ENCODE results near the gene ADAMTSL3. TPM values are rescaled to one million over a fixed set of nuclear protein-coding genes. Genes with fewer than 3 reads are reported as not detected.

Gene ADAMTSL3
- total RNA-seq, 5 donors from 2014 or later (not counting 1 experiment from before 2014, with no cell fraction given), result 0.07 to 0.15 (median 0.12) TPM; not detected in 1

DNA sequence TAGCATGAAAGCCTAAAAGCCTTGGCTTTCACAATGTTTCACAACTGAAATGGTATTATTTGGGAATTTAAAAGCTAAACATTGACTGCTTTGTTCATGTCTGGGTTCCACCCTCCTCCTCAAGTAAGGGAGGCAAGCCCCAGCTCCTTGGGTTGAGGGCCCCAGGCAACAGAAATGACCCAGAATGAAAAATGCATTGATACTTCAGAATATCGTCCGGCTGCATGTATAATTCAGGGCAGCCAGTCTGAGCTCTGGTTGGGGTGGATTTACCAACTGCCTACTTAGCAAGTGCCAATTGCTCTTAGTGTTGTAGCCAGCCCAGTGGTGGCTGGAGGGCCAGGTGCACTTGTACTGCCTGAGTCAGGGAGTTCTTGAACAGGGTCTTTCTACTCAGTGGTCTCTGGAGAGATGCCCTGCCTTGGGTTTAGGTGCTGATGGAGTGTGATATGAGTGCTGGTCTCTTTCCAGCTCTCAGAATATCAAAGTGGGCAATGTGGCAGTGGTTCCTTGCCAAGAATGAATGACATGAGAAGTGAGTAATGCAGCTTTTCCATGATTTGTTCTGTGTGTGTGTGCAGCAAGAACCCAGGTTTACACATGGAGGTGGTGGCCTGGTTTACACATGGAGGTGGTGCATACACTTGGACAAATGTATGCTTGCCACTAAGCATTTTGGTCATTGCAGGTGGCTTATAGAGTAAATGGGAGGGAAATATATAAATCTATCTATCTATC, 40.9 kb upstream of the ADAMTSL3 start:
- Mint-ChIP-seq H3K4me1 (no peaks in the 10 kb centered on the region), H3K9me3 (no peaks in the 10 kb centered on the region), H3K4me3 (no peak overlapping the region), H3K27ac (no peak overlapping the region), H3K27me3 (peaks cover 6 to 8% of the 10 kb centered on the region in 2 donors), H3K36me3 (no peaks in the 10 kb centered on the region)
- POLR2A ChIA-PET, result no interaction called here
- peaks cover 0 to 15% of the 10 kb centered on the region in 2 experiments for H3K27me3 ChIP-seq (replicated peaks in 1 of 2; ENCODE audit: control insufficient read depth in 2 of 2, extremely low read depth in 1 of 2, insufficient read depth in 2 of 2, low read length in 1 of 2)
- no peak for ATAC-seq (replicated peaks in 1 of 4)
- H3K4me1 ChIP-seq (ENCODE audit: control insufficient read depth in 1 of 2, extremely low read depth in 1 of 2, insufficient read depth in 2 of 2, low read length in 2 of 2), result no peaks in the 10 kb centered on the region
- no peak overlapping the region for H3K27ac ChIP-seq (ENCODE audit: low read length)
- no peak for DNase-seq
- no peaks in the 10 kb centered on the region for H3K9me3 ChIP-seq
- 97% methylated on average over 2 of the region's 2 CpGs for WGBS (ENCODE audit: insufficient coverage)
- CTCF ChIA-PET, result no interaction called here
- no peak overlapping the region for H3K4me3 ChIP-seq (ENCODE audit: control insufficient read depth in 1 of 2, extremely low read depth in 1 of 2, low read length in 1 of 2)
- H3K36me3 ChIP-seq (ENCODE audit: control insufficient read depth in 2 of 2, extremely low read depth in 1 of 2, insufficient read depth in 1 of 2, low read length in 1 of 2), result no peaks in the 10 kb centered on the region

DNA sequence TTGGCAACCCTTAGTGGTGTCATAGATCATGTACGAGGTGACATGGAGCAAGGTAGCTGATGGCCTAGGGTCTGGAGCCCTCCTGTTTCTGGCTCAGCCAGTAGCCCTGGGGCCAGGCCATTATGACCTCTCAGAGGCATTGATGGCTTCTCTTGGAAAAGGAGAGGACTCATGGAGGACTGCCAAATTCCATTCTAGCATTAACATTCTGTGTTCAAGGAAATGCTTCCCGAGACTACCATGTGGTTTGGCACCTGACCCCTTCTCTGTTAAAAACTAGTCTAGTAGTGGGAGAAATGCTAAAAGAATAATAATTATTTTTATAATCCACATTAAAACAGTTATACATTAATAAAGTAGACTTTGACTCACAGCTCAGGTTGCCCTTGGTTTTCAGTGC, 40.2 kb upstream of the ADAMTSL3 start:
- ChIA-PET CTCF (no interaction called here), POLR2A (no interaction called here)
- no peaks in the 10 kb centered on the region for H3K36me3 Mint-ChIP-seq
- H3K9me3 ChIP-seq, result no peaks in the 10 kb centered on the region
- H3K4me3 ChIP-seq (ENCODE audit: control insufficient read depth in 1 of 2, extremely low read depth in 1 of 2, low read length in 1 of 2), result no peak overlapping the region
- no peak overlapping the region for H3K27ac Mint-ChIP-seq
- ATAC-seq (replicated peaks in 1 of 4), result no peak
- H3K27me3 ChIP-seq (replicated peaks in 1 of 2; ENCODE audit: control insufficient read depth in 2 of 2, extremely low read depth in 1 of 2, insufficient read depth in 2 of 2, low read length in 1 of 2), result peaks cover 0 to 15% of the 10 kb centered on the region in 2 experiments
- H3K4me3 Mint-ChIP-seq, result no peak overlapping the region
- no peaks in the 10 kb centered on the region for H3K4me1 ChIP-seq (ENCODE audit: control insufficient read depth in 1 of 2, extremely low read depth in 1 of 2, insufficient read depth in 2 of 2, low read length in 2 of 2)
- WGBS (ENCODE audit: insufficient coverage), result 90% methylated on average over 1 of the region's 2 CpGs
- H3K27ac ChIP-seq (ENCODE audit: low read length), result no peak overlapping the region
- H3K36me3 ChIP-seq (ENCODE audit: control insufficient read depth in 2 of 2, extremely low read depth in 1 of 2, insufficient read depth in 1 of 2, low read length in 1 of 2), result no peaks in the 10 kb centered on the region
- no peaks in the 10 kb centered on the region for H3K9me3 Mint-ChIP-seq
- no peaks in the 10 kb centered on the region for H3K4me1 Mint-ChIP-seq
- H3K27me3 Mint-ChIP-seq, result peaks cover 6 to 8% of the 10 kb centered on the region in 2 donors
- no peak for DNase-seq

DNA sequence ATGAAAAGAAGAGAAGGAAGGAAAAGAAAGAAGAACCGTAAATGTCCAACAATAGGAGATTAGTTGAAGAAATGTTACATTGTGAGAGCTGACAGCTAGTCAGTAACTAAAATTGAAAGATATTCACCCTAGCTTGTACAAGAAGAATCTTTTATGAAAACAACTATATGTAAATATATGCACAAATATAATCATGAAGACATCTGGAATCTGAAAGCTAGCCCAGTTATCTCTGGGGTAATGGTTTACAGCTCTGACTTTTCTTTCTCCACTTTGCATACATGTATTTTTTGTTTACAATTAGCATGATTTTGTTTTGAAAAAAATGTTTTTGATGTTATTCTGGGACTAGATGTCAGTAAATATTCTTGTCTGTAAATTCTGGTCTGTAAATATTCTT, 37.1 kb upstream of the ADAMTSL3 start:
- Histone ChIP-seq H3K27ac (ENCODE audit: low read length) (no peak overlapping the region), H3K4me3 (ENCODE audit: control insufficient read depth in 1 of 2, extremely low read depth in 1 of 2, low read length in 1 of 2) (no peak overlapping the region), H3K27me3 (replicated peaks in 1 of 2; ENCODE audit: control insufficient read depth in 2 of 2, extremely low read depth in 1 of 2, insufficient read depth in 2 of 2, low read length in 1 of 2) (peaks cover 0 to 7% of the 10 kb centered on the region in 2 experiments), H3K9me3 (no peaks in the 10 kb centered on the region), H3K4me1 (ENCODE audit: control insufficient read depth in 1 of 2, extremely low read depth in 1 of 2, insufficient read depth in 2 of 2, low read length in 2 of 2) (no peaks in the 10 kb centered on the region), H3K36me3 (ENCODE audit: control insufficient read depth in 2 of 2, extremely low read depth in 1 of 2, insufficient read depth in 1 of 2, low read length in 1 of 2) (no peaks in the 10 kb centered on the region)
- H3K27me3 Mint-ChIP-seq, result peaks cover 4 to 6% of the 10 kb centered on the region in 2 donors
- WGBS (ENCODE audit: insufficient coverage), result no CpG with 5 or more reads among the region's 1 CpG
- H3K9me3 Mint-ChIP-seq, result peaks cover 0 to 4% (median 0%) of the 10 kb centered on the region in 3 donors
- ChIA-PET POLR2A (no interaction called here), CTCF (no interaction called here)
- H3K4me3 Mint-ChIP-seq, result no peak overlapping the region
- ATAC-seq (replicated peaks in 1 of 4) (no peak), DNase-seq (no peak)
- H3K4me1 Mint-ChIP-seq, result no peaks in the 10 kb centered on the region
- no peaks in the 10 kb centered on the region for H3K36me3 Mint-ChIP-seq
- H3K27ac Mint-ChIP-seq, result no peak overlapping the region

DNA sequence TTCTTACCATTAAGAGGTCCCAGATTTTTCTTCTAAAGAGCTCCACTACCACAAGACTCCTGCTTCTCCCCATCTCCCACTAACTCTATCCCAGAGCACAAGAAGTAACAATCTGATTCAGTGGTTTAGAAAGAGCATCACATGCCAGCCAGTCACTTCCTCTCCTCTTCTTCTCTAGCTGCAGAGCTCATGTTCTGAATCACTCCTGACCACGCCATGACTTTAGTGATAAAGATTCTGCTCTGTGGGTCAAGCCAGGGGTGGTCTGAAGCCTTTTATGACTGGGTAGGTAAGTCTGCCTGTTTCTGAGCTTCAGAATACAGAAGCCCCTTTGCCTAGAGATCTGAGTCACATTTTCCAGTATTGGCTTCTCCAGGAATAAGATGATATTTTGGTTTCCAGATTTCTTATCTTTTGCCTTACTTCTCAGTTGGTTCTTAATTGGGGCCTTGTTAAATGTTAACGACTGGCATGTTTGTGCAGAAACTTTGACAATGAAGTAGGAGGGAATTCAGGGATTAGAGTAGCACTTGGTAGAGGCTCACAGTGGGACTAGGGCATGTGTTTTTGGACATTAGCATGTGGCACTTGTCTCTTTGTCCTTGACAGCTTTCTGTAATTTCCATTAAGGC, 27.6 kb upstream of the ADAMTSL3 start:
- 43% methylated on average over 1 of the region's 2 CpGs for WGBS (ENCODE audit: insufficient coverage)
- Mint-ChIP-seq H3K36me3 (no peaks in the 10 kb centered on the region), H3K4me1 (no peaks in the 10 kb centered on the region), H3K4me3 (no peak overlapping the region), H3K9me3 (peaks cover 0 to 4% (median 0%) of the 10 kb centered on the region in 3 donors), H3K27me3 (peaks cover 3 to 4% of the 10 kb centered on the region in 2 donors), H3K27ac (no peak overlapping the region)
- DNase-seq (no peak), ATAC-seq (replicated peaks in 1 of 4) (no peak)
- no peaks in the 10 kb centered on the region for H3K36me3 ChIP-seq (ENCODE audit: control insufficient read depth in 2 of 2, extremely low read depth in 1 of 2, insufficient read depth in 1 of 2, low read length in 1 of 2)
- H3K27ac ChIP-seq (ENCODE audit: low read length), result no peak overlapping the region
- no peaks in the 10 kb centered on the region for H3K4me1 ChIP-seq (ENCODE audit: control insufficient read depth in 1 of 2, extremely low read depth in 1 of 2, insufficient read depth in 2 of 2, low read length in 2 of 2)
- no peaks in the 10 kb centered on the region for H3K9me3 ChIP-seq
- CTCF ChIA-PET, result no interaction called here
- no peak overlapping the region for H3K4me3 ChIP-seq (ENCODE audit: control insufficient read depth in 1 of 2, extremely low read depth in 1 of 2, low read length in 1 of 2)
- no peaks in the 10 kb centered on the region for H3K27me3 ChIP-seq (replicated peaks in 1 of 2; ENCODE audit: control insufficient read depth in 2 of 2, extremely low read depth in 1 of 2, insufficient read depth in 2 of 2, low read length in 1 of 2)
- POLR2A ChIA-PET, result no interaction called here

DNA sequence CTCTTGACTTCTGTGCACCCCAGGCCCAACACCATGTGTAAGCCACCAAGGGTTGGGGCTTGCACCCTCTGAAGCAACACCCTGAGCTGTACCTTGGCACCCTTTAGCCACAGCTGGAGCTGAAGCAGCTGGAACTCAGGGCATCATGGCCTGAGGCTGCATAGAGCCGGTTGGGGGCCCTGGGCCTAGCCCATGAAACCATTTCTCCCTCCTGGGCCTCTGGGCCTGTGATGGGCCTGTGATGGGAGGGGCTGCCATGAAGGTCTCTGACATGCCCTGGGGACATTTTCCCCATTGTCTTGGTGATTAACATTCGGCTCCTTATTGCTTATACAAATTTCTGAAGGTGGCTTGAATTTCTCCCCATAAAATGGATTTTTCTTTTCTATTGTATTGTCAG, 22.4 kb upstream of the ADAMTSL3 start:
- CTCF ChIA-PET, result no interaction called here
- DNase-seq, result no peak
- H3K9me3 Mint-ChIP-seq, result peaks cover 0 to 10% (median 6%) of the 10 kb centered on the region in 3 donors

DNA sequence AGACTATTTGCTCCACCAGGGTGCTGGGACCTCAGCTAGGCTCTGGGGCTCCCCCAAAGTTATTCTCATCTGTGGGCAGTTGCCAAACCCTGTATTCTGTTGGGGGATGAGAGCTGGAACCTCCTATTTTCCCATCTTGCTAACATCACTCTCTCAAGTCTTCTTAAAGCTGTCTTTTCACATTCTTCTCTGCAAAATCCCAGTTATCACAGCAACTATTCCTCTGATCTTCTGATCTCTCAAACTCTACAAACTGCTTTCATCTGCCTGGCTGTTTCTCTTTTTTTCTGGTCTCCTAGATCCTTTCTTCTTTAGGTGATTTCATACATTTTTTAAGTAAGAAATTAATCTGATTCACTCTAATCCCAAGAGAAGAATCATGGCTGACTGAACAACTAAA, 10.7 kb upstream of the ADAMTSL3 start:
- ATAC-seq (replicated peaks in 1 of 4) (no peak), DNase-seq (no peak)
- Mint-ChIP-seq H3K27me3 (peaks cover 7 to 14% of the 10 kb centered on the region in 2 donors), H3K4me1 (no peaks in the 10 kb centered on the region), H3K27ac (no peak overlapping the region), H3K36me3 (no peaks in the 10 kb centered on the region), H3K9me3 (peaks cover 14 to 16% (median 14%) of the 10 kb centered on the region in 3 donors), H3K4me3 (no peak overlapping the region)
- CTCF ChIA-PET, result no interaction called here
- POLR2A ChIA-PET, result no interaction called here
- H3K4me1 ChIP-seq (ENCODE audit: control insufficient read depth in 1 of 2, extremely low read depth in 1 of 2, insufficient read depth in 2 of 2, low read length in 2 of 2), result no peaks in the 10 kb centered on the region
- H3K36me3 ChIP-seq (ENCODE audit: control insufficient read depth in 2 of 2, extremely low read depth in 1 of 2, insufficient read depth in 1 of 2, low read length in 1 of 2), result no peaks in the 10 kb centered on the region
- H3K27ac ChIP-seq (ENCODE audit: low read length), result no peak overlapping the region
- H3K9me3 ChIP-seq, result no peaks in the 10 kb centered on the region
- no peak overlapping the region for H3K4me3 ChIP-seq (ENCODE audit: control insufficient read depth in 1 of 2, extremely low read depth in 1 of 2, low read length in 1 of 2)
- peaks cover 0 to 13% of the 10 kb centered on the region in 2 experiments for H3K27me3 ChIP-seq (replicated peaks in 1 of 2; ENCODE audit: control insufficient read depth in 2 of 2, extremely low read depth in 1 of 2, insufficient read depth in 2 of 2, low read length in 1 of 2)

More for the DNA sequence above, 22.4 kb upstream of the ADAMTSL3 start:
- Mint-ChIP-seq H3K27me3 (no peaks in the 10 kb centered on the region), H3K4me3 (no peak overlapping the region), H3K36me3 (no peaks in the 10 kb centered on the region), H3K4me1 (no peaks in the 10 kb centered on the region), H3K27ac (no peak overlapping the region)
- WGBS (ENCODE audit: insufficient coverage), result 86% methylated on average over 1 of the region's 2 CpGs
- POLR2A ChIA-PET, result no interaction called here
- H3K36me3 ChIP-seq (ENCODE audit: control insufficient read depth in 2 of 2, extremely low read depth in 1 of 2, insufficient read depth in 1 of 2, low read length in 1 of 2), result no peaks in the 10 kb centered on the region
- no peak for ATAC-seq (replicated peaks in 1 of 4)
- H3K27me3 ChIP-seq (replicated peaks in 1 of 2; ENCODE audit: control insufficient read depth in 2 of 2, extremely low read depth in 1 of 2, insufficient read depth in 2 of 2, low read length in 1 of 2), result no peaks in the 10 kb centered on the region
- H3K4me1 ChIP-seq (ENCODE audit: control insufficient read depth in 1 of 2, extremely low read depth in 1 of 2, insufficient read depth in 2 of 2, low read length in 2 of 2), result no peaks in the 10 kb centered on the region
- no peak overlapping the region for H3K27ac ChIP-seq (ENCODE audit: low read length)
- no peak overlapping the region for H3K4me3 ChIP-seq (ENCODE audit: control insufficient read depth in 1 of 2, extremely low read depth in 1 of 2, low read length in 1 of 2)
- no peaks in the 10 kb centered on the region for H3K9me3 ChIP-seq

All from T-cell (primary cell).